Measurements from ENCODE around the gene OR10H1.
"Not testable (repeated sequence)": the region's sequence is repeated elsewhere in the genome, so short reads cannot be mapped to it uniquely, and the experiment has no call there.

The OR10H1 gene

DNA sequence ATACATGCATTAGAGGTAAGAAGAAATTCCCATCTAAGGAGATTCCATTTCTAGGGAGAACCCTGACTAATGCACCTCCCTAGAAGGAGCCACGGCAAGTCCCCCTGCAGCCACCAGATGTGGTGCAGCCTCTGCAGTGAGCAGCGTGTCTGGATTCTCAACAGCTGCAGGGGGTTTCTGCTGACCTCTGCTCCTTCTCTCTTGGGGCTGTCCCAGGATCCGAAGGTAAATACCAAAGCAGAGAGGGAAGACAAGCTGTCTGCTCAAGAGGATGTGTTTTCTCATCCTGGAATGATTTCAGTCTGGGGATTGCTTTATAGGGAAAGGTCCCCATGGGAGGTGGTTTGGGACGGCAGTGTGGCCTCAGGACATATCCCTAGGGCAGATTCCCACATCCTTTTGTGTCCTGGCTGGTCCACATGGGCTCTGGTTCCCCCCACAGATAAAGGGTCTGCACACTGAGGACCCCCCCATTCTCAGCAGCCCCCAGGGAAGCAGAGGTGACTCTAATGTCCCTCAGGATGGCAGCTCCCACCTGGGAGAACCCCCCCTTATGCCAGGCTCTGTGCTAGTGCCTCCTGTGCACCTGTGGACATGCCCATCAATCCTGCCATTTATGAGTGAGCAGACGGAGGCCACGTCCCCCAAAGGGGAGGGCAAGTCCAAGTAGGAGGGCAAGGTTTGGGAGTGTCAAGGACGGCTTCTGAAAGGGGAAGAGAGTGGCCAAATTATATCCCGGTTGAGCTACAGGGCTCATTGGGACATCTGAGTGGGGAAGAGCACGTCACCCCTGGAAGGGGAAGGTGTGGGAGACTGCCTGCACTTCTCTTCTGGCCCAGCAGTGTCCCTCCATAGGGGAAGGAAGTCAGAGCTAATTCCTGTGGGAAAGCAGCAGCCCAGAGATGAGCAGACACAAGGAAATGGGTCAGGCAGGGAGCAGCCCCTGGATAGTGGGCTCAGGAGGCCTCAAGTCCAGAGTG, 38.2 kb downstream of the OR10H1 start:
- FAIRE-seq, result no peak
- no peak for DNase-seq (ENCODE audit: extremely low spot score, insufficient read length, low read depth)

DNA sequence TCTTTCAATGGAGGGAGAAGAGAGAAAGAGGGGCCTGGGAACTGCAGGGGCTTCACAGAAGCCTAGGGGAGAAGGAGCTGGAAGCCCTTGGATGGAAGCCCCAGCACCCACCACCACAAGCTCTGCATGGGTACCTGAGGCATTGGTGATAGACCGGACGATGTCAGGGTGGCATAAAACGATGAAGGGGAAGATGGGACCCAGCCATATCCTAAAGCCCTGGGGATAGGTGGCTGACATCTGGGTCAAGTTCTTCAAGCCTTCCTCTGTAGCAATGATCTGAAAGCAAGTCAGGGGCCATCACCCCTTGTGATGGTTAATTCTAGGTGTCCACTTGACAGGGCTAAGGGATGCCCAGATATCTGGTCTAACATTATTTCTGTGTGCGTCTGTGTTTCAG, 39.2 kb downstream of the OR10H1 start:
- no peak for DNase-seq (ENCODE audit: extremely low spot score, insufficient read length, low read depth)
- FAIRE-seq, result no peak

DNA sequence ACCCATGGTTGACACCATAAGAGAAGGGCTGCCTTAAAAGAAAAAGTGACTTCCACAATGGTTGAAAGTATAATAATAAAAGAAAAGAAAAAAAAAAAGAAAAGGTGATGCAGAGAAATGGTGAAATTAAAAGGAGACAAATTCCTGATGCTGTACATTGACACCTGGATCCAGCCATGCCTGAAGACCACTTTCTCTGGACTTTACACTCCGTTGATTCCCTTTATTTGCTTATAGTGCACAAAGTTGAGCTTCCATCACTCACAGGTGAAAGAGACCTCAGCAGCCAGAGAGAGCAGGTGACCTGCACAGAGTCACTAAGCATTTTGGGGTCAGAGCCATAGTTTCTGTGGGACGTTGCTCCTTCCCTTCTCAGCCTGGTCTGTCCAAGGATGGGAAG, 40.2 kb downstream of the OR10H1 start:
- DNase-seq (ENCODE audit: extremely low spot score, insufficient read length, low read depth) (no peak), FAIRE-seq (no peak)

DNA sequence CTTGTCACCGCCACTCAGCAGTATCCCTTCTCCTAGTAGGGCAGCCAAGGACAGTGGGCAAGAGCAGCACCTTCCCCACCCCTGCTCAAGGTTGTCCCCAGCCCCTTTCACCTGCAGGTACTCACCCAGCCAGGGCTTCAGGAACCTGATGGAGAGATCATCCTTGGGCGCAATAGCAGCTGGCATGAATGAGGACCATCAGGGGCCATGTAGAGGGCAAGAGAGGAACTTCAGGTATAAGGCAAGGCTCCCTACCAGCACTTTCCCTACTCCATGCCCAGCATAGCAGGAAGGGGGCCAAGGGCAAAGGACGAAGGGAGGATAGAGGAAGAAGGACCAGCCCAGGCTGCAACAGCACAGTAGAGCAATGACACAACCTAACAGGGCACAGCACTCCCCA, 41.3 kb downstream of the OR10H1 start:
- DNase-seq (ENCODE audit: extremely low spot score, insufficient read length, low read depth); FAIRE-seq: not testable (repeated sequence)

DNA sequence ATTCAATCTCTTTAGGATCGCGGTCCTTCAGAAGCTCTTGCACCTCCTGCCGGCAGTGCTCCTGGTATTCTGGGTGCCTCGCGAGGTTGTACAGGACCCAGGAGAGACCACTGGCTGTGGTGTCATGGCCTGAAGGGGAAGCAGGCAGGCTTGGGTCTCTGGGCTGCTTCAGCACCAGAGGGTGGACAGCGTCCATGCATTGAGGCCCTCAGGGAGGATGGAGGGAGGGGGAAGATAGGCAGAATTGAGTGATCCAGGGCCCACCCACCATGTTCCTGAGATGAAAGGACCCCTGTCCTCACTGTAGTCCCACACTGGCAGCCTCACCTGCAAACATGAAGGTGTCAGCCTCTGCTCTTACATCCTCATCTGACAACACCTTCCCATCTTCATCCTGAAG, 45.9 kb downstream of the OR10H1 start:
- no peak for DNase-seq (ENCODE audit: extremely low spot score, insufficient read length, low read depth)
- no peak for FAIRE-seq

DNA sequence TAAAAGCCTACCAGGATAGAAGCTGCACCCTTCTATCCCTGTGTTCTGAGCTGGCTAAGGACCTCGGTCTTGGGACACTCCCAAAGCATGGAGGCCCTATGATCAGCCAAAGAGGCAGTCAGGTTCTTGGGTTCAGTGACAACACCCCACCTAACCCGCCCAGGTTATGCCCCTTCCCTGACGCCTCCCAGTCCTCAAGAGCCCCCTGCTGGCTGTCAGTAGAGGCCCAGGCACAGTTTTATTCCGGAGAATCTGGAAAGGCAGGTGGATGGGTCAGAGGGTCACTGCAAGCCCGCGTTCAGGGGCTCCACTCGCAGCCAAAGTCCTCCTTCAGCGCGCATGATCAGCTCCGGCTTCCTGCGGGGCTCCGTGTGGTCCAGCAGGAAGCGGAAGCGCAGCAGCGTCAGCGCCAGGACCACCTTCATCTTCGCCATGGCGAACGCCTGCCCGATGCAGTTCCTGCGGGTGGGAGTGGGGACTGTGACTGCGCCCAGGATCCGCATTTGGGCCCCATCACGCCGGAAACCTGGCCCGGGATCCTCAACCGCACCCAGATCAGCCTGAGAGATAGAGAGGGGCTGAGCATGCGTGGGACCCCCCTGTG, 55.4 kb downstream of the OR10H1 start:
- FAIRE-seq, result no peak
- DNase-seq (ENCODE audit: extremely low spot score, insufficient read length, low read depth), result no peak

DNA sequence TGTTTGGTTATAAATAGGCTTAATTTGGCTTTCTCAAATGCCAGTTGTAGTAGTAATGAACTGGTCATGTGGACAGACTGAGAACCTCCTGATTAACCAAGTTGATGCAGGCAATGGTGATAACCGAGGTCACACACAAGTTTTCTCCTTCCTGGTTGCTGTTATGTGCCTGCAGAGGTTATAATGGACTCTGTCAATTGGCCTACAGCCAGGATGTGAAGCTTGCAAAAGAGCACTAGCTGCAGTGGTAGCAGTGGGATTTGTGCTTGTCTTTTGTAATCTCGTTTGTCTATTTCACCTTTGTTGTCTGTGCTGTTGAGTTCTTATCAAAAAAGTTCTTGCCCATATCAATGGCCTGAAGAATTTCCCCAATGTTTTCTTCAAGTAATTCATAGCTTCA, 57.1 kb downstream of the OR10H1 start:
- FAIRE-seq (no peak), DNase-seq (ENCODE audit: extremely low spot score, insufficient read length, low read depth) (no peak)
